ENCODE data around the gene TRIM43B. TPM values are rescaled to one million over a fixed set of nuclear protein-coding genes. Genes with fewer than 3 reads are reported as not detected.
"Not testable (repeated sequence)": the region's sequence is repeated elsewhere in the genome, so short reads cannot be mapped to it uniquely, and the experiment has no call there.

Gene TRIM43B
- not detected for total RNA-seq

DNA sequence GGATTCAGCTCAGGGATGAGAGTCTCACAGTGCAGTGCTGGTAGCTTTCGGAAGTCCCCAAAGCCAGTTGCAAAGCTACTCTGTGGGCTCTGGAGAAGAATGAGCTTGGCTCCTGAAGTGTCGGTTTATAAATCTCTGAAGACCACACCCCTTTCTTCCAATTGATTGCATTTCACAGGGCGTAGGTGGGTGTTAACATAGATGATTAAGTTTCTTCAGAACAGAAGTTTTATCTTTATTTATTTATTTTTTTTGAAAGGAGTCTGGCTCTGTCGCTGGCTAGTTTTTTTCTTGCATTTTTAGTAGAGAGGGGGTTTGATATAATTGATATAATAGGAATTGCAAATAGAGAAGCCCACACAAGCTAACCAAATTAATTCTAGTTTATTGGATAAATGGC is at the start of gene TRIM43B:
TRIM43B (minus strand) TSS at position 101 of the 400 bp plus-strand sequence. CDS start 2,040 bp downstream, outside the sequence.
- H3K4me3 ChIP-seq; H3K9me3 ChIP-seq; H3K4me1 ChIP-seq; H3K27ac ChIP-seq; DNase-seq (ENCODE audit: low spot score in 2 of 2); H3K36me3 ChIP-seq; intact Hi-C loops (cut with DNase I); H3K27me3 ChIP-seq: not testable (repeated sequence)

DNA sequence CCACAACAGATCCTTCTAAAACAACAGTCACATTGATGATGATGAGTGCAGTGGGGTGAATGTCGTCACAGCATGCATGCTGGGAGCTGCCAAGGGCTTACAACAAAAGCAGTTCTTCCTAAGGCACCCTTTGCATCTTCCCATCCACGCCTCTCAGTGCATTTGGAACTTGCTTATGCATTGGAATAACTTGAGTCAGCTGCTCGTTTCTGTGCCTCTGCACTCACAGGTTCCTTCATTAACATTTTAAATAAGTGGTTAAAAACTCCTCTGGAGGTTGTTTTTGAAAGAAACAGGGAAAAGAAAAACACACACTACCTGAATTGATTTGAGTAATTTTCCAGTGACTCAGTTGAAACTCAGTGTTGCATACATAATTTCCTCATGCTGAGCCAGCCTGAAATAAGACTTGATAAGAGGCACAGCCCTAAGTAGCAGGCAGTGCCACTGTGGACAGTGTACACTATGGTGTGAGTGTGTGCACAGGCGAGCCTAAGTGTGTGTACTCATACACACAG is 46.8 kb upstream of the TRIM43B start:
- H3K9me3 ChIP-seq, result no peaks in the 10 kb centered on the region
- intact Hi-C loops (cut with DNase I), result no loop called here
- H3K27me3 ChIP-seq, result no peaks in the 10 kb centered on the region
- no peaks in the 10 kb centered on the region for H3K4me1 ChIP-seq
- no peak overlapping the region for H3K27ac ChIP-seq
- no peak for DNase-seq (ENCODE audit: low spot score in 2 of 2)
- H3K4me3 ChIP-seq, result no peak overlapping the region
- TF ChIP-seq, protein P1, sequence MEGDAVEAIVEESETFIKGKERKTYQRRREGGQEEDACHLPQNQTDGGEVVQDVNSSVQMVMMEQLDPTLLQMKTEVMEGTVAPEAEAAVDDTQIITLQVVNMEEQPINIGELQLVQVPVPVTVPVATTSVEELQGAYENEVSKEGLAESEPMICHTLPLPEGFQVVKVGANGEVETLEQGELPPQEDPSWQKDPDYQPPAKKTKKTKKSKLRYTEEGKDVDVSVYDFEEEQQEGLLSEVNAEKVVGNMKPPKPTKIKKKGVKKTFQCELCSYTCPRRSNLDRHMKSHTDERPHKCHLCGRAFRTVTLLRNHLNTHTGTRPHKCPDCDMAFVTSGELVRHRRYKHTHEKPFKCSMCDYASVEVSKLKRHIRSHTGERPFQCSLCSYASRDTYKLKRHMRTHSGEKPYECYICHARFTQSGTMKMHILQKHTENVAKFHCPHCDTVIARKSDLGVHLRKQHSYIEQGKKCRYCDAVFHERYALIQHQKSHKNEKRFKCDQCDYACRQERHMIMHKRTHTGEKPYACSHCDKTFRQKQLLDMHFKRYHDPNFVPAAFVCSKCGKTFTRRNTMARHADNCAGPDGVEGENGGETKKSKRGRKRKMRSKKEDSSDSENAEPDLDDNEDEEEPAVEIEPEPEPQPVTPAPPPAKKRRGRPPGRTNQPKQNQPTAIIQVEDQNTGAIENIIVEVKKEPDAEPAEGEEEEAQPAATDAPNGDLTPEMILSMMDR (IDR thresholded peaks at IDR 0.05), result no peak
- H3K36me3 ChIP-seq, result peaks cover 0 to 12% of the 10 kb centered on the region in 2 donors

DNA sequence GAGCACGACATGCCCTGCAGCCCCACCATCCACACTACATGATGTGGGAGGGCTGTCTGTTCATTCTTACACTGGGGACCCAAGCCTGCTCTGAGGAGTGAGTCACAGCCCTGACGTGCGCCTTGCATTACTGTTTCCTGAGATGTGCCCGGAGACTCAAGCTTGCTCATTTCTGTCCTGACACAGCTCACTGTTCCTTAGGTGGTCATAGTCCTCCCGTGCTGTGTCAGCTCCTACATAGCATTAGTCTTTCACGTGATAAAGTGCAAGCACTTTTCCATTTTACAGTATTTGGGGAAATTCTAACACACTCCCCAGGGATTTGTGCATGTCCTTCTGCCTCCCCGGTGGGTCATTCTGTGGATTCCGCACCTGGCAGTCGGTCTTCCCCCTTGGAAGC is 46.2 kb upstream of the TRIM43B start:
- H3K4me1 ChIP-seq, result no peaks in the 10 kb centered on the region
- no peaks in the 10 kb centered on the region for H3K9me3 ChIP-seq
- H3K4me3 ChIP-seq, result no peak overlapping the region
- no peaks in the 10 kb centered on the region for H3K27me3 ChIP-seq
- intact Hi-C loops (cut with DNase I), result no loop called here
- H3K36me3 ChIP-seq, result peaks cover 0 to 12% of the 10 kb centered on the region in 2 donors
- TF ChIP-seq, protein P1 (IDR thresholded peaks at IDR 0.05), result no peak
- no peak overlapping the region for H3K27ac ChIP-seq
- DNase-seq (ENCODE audit: low spot score in 2 of 2), result no peak

DNA sequence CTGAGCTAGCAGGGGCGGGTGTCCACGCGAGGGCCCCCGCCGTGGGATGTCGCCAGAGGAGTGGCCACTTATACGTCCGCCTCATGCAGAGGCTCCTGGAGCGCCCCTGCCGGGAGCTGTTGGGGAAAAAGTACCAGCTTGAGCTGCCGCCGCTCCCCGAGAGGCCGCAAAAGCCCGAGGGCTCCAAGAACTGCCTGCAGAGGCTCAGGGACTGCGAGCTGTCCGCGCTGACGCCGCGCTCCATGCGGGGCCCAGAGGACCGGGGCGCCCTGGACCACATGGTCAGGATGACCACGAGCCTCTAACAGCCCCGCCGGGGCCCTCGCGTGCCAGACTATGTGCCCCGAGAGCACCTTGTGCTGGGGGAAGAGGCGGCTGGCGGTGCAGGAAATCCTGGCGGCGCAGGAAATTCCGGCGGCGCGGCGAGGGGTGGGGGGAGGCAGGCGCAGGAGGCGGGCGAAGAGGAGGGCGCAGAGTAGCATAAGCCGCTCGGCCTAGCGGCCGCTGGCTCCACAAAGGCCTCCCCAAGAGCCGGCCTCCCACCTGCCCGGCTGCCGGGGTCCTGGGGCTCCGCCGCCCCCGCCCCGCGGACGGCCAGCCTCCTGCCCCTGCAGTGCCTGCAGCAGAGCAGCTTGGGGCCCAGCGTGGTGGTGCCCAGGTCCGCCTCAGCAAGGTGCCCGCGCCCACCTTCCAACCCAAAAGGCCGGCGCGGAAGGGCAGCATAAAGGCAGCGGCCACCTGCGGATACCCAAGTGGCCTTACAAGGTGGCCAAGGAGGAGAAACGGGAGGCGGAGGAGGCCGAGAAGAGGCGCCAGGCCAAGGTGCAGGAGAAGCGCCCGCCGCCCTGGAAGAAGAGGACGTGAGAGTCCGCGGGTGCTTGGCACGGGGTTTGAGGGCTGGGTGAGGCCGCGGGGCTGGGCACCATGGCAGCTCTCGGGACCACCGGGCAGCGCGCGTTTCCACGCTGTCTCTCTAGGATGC is 42.1 kb upstream of the TRIM43B start:
- Histone ChIP-seq H3K4me3 (peak overlapping the region; percentile 63 to 72), H3K4me1 (no peaks in the 10 kb centered on the region), H3K27me3 (no peaks in the 10 kb centered on the region), H3K9me3 (no peaks in the 10 kb centered on the region), H3K27ac (peak overlapping the region in 1 of 2 donors; percentile 21), H3K36me3 (peaks cover 0 to 12% of the 10 kb centered on the region in 2 donors)
- intact Hi-C loops (cut with DNase I), result no loop called here
- DNase-seq (ENCODE audit: low spot score in 2 of 2), result peak in 1 of 2 donors; percentile 67
- TF ChIP-seq, protein P1 (IDR thresholded peaks at IDR 0.05), result peak in 2 of 3 experiments; percentile 24 to 29

DNA sequence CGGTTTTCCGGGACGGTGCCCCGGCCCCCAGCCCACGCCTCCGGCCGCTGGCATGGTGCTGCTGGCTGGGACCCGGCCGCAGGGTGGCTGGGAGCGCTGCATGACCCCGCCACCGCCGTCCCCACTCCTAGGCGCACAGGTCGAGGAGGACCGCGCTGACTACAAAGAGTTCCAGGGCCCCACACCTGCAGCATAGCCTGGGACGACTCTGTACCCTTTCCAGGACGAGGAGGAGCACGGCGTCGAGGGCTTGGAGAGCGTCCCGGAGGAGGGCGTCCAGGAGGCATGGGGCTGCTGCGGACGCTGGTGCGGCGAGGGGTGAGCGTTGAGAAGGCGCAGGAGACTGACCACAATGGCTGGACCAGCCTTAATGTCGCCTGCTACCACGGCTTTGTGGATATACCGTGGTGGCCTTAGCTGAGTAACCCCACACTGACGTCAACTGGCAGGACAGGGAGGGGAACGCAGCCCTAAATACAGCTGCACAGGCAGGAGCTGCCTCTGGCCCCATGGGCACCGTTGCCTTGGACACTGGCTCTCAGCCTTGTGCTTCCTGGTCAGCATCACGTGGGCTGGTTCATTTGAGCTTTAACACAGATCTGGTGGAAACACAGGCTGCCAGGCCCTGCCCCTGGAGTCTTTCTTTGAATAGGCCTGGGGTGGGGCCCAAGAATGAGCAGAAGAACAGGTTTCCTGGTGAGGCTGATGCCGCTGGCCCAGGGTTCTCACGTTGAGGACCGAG is 40.9 kb upstream of the TRIM43B start:
- peak overlapping the region; percentile 63 to 72 for H3K4me3 ChIP-seq
- H3K4me1 ChIP-seq, result no peaks in the 10 kb centered on the region
- TF ChIP-seq, protein P1 (IDR thresholded peaks at IDR 0.05), result no peak
- H3K27ac ChIP-seq, result no peak overlapping the region
- H3K36me3 ChIP-seq, result peaks cover 0 to 10% of the 10 kb centered on the region in 2 donors
- no peaks in the 10 kb centered on the region for H3K9me3 ChIP-seq
- no peaks in the 10 kb centered on the region for H3K27me3 ChIP-seq
- intact Hi-C loops (cut with DNase I), result no loop called here
- DNase-seq (ENCODE audit: low spot score in 2 of 2), result no peak

All from ascending aorta (tissue), 2 donors.